H1 (cell line): ENCODE measurements around the gene AGTR1. TPM values are rescaled to one million over a fixed set of nuclear protein-coding genes. Genes with fewer than 3 reads are reported as not detected.

ENCODE experiments used
- EGR1 ChIP-seq: IDR thresholded peaks from 2 replicates; pipeline ENCODE4 v1.6.1; 2011; ENCODE audit warnings: low read depth, low read length, borderline replicate concordance
- PHF8 ChIP-seq: fragments of 200-600 bp; sonication (generic); conservative IDR thresholded peaks from 2 replicates; pipeline ENCODE4 v1.7.1; 2012; ENCODE audit warnings: low read depth, mild to moderate bottlenecking, inconsistent platforms, low read length, moderate library complexity
- RAD21 ChIP-seq, 2 experiments: IDR thresholded peaks in 1 of 2; conservative IDR thresholded peaks in 1 of 2; 2 replicates each; pipeline ENCODE4 v1.6.1; 2011; ENCODE audit warnings: low read depth in 2 of 2, low read length in 2 of 2, improper control_type of control experiment in 1 of 2, inconsistent platforms in 1 of 2, mild to moderate bottlenecking in 1 of 2, moderate library complexity in 1 of 2
- RNF2 ChIP-seq: fragments of 200-900, 300-1000 bp; sonication (generic); IDR thresholded peaks from 2 replicates; pipeline ENCODE4 v1.7.1; 2016; ENCODE audit warnings: borderline replicate concordance, low read depth, mild to moderate bottlenecking, antibody characterized with exemption, low read length; ENCODE audit not compliant: poor library complexity, severe bottlenecking; ENCODE audit errors: missing control alignments
- YY1 ChIP-seq: IDR thresholded peaks from 2 replicates; pipeline ENCODE4 v1.6.1; 2011; ENCODE audit warnings: low read depth, mild to moderate bottlenecking, low read length
- polyA plus RNA-seq, 7 experiments: library from polyadenylated mRNA; depleted of rRNA in 3 of 7; stranded (reverse) in 5 of 7; unstranded in 2 of 7; fragments of >200 nt in 5 of 7; fragments of 200-250 nt in 2 of 7; gene quantifications; 1 replicate in 5 of 7; 2 replicates in 1 of 7; 4 replicates in 1 of 7; pipeline versions ENCODE4 v1.2.1 to v1.2.3, GENCODE V29; 2011 to 2013; ENCODE audit warnings: missing spikeins in 2 of 7, mixed read lengths in 2 of 7
- total RNA-seq: library from RNA; stranded (reverse); fragmentation: NEBNext Ultra II Directional; extraction: Animal tissue kit (Norgen Biotek cat#: 25700); gene quantifications from 2 replicates; pipeline ENCODE4 v1.2.1, GENCODE V29; 2021
- TF ChIP-seq, protein P1 (sequence below), 3 experiments: IDR thresholded peaks; 1 replicate in 2 of 3; 2 replicates in 1 of 3; pipeline versions ENCODE4 v1.5.1 to v1.6.1; 2011; ENCODE audit warnings: low read length in 3 of 3, mild to moderate bottlenecking in 3 of 3, inconsistent platforms in 2 of 3, low read depth in 1 of 3, moderate library complexity in 1 of 3; ENCODE audit not compliant: insufficient read depth in 1 of 3; ENCODE audit errors: control extremely low read depth in 1 of 3

Gene AGTR1
- total and polyA plus RNA-seq, 2 of the 8 experiments (the other 6 are each of a cell fraction or from before 2014, with no cell fraction given): 0.03 TPM; not detected in 1

DNA sequence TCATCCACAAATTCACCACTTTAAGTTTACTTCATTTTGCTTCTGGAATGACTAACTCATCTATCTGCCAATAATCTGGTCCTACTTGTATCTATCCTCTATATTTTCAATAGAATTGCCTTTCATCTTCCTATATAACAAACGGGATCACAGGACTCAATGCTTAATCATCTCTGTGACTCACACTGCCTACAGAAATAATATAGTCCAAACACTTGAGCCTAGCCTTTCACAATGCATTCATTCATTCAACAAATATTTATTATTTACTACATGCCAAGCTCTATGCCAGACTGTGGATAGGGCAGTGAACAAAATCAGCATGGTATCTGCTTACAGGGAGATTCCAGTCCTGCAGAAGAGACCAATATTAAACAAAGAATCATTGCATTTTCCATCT lies 16.6 kb upstream of the AGTR1 start (continued):
- TF ChIP-seq EGR1 (no peak), PHF8 (no peak), YY1 (no peak), RNF2 (no peak), RAD21 (IDR thresholded peaks at IDR 0.05 in 1 of 2, conservative IDR thresholded peaks at IDR 0.05 in 1 of 2; ENCODE audit: low read depth in 2 of 2, low read length in 2 of 2) (no peak)
- TF ChIP-seq, protein P1, sequence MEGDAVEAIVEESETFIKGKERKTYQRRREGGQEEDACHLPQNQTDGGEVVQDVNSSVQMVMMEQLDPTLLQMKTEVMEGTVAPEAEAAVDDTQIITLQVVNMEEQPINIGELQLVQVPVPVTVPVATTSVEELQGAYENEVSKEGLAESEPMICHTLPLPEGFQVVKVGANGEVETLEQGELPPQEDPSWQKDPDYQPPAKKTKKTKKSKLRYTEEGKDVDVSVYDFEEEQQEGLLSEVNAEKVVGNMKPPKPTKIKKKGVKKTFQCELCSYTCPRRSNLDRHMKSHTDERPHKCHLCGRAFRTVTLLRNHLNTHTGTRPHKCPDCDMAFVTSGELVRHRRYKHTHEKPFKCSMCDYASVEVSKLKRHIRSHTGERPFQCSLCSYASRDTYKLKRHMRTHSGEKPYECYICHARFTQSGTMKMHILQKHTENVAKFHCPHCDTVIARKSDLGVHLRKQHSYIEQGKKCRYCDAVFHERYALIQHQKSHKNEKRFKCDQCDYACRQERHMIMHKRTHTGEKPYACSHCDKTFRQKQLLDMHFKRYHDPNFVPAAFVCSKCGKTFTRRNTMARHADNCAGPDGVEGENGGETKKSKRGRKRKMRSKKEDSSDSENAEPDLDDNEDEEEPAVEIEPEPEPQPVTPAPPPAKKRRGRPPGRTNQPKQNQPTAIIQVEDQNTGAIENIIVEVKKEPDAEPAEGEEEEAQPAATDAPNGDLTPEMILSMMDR (IDR thresholded peaks at IDR 0.05; ENCODE audit: control extremely low read depth in 1 of 3, insufficient read depth in 1 of 3, low read depth in 1 of 3, low read length in 3 of 3): no peak
- TF ChIP-seq, all 59 proteins: peak for 0
